HG03432 (cell line): Measurements from ENCODE around the gene FBXO5.
"Not testable (repeated sequence)": the region's sequence is repeated elsewhere in the genome, so short reads cannot be mapped to it uniquely, and the experiment has no call there.

Experiments used
- ATAC-seq: cut with Tn5 transposase; IDR thresholded peaks from one replicate; pipeline ENCODE4 v1.9.1; 2021; ENCODE audit warnings: mild to moderate bottlenecking, moderate library complexity; ENCODE audit not compliant: unreplicated experiment

Gene FBXO5

DNA sequence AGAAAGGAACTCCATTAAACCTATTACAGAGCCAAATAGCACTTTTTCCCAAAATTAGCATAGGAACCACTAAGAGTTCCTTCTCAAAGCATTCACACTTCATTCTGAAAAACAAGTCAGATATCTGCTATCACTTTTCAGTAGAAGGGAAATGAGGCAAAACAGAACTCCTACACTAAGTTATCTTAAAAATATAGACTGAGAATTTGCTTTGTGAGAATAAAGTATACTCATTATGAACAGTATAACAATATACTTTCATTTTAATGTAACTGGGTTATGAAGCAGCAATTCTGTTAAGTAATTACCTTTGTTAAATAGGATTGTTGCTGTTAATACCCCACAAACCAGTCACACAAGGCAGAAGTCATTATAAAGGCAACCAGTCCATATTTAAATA lies 11.0 kb upstream of the FBXO5 start:
- no peak for ATAC-seq

- ATAC-seq: no peak
Observed at GRCh38 chr6:152993431-152993830, 10.6 kb upstream of the FBXO5 start.

GRCh38 chr6:152986978-152987377 lies 4.1 kb upstream of the FBXO5 start:
- ATAC-seq: no peak

- not testable (repeated sequence) for ATAC-seq
Observed at GRCh38 chr6:152985300-152985699, 2.5 kb upstream of the FBXO5 start.

- ATAC-seq: peak; percentile 29
Observed at GRCh38 chr6:152984513-152984872, 1.7 kb upstream of the FBXO5 start.

DNA sequence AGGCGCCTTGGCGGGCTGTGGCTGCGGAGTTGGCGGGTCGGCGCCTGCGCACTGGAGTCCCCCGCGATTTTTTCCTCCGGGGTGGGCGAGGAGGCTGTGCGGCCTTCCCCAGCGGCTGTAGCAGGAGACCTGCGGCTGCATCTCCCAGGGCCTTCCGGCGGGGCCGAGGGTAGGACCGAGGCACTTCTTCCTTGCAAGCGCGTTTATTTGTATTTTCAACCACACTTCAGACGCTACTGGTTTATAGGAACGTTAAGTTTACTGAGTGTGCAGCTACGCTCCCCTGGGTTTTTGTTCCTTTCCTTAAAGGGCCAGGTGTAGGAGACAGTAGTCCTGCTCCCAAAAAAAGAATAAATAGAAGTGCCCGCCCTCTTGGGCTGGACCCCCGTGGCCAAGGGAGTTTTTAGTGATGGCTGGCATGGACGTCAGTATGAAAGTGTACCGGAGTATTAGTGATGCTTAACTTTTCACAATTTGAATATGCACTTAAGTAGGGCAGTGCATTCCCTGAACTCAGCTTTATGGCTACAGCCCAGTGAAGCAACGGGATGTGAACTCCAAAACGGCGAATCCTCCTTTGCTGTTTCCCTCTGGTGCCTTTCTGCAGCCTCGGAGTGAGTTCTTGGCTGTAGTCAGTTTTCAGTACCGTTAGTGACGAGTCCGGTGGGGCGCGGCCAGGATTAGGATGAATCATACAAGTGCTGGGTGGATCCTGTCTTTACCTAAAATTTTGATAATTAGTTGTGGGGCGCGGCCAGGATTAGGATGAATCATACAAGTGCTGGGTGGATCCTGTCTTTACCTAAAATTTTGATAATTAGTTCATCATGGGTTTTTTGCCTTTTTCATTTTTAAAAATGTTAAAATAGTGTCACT lies 1.0 kb upstream of the FBXO5 start:
- peak; percentile 22 for ATAC-seq

DNA sequence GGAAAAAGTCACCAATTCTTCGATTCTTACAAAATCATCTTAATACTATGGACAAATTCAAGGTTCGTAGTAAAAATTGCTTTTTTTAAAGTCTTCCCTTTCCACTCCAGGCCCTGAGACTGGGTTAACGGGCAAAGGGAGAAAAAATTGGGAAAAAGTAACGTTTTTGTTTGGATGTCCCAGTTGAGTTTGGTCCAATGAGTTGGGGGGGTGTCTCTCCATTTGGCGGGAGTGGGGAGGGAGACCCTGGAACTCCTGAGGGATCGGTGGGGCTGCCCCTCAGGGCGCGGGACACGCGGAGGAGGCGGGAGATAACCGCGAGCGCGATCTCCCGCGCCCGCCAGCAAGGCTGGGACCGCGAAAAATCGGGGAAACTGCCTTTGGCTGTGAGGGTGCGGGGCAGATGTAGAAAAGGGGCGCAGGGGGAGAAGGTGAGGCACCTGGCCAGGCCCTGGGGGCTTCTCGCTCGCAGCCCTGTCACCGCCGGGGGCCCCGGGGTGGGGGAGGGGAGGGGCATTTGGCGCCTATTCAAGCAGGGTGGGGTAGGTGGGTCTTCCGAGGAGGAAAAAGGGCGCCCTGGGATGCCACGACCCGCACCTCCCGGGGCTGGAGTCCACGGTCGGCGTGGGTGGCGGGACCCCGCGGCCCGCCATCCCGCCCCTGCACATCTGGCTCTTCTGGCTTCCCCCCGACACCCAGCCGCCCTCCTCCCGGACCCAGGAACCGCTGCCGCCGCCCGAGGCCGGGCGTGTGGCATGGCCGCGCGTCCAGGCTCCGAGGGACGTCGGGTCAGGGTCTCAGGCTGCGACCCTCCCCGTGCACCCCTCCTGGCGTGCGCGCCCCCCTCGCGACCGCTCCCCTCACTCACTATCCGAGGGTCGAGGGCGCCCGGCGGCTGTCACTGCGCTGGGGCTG lies 595 bp downstream of the FBXO5 start:
- ATAC-seq: peak; percentile 1

GRCh38 chr6:152981219-152981618 lies 1.6 kb downstream of the FBXO5 start:
- ATAC-seq: no peak

DNA sequence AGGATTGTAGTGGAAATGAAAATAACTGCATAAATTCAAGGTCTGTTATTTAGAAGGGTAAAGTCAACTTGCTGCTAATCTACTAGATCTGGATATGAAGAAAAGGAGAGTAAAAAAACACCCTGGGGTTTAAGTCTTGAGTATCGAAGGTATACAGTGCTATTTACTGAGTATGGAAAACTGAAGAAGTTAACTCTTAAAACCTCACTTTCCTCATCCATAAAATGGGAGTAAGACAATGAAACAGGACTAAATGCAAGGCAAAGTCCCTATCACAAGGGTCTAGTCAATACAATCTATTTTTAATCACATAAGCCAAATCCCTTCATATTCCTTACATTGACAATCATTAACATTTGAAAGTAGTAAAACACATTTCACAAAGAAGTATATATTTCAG lies 2.2 kb downstream of the FBXO5 start:
- no peak for ATAC-seq

DNA sequence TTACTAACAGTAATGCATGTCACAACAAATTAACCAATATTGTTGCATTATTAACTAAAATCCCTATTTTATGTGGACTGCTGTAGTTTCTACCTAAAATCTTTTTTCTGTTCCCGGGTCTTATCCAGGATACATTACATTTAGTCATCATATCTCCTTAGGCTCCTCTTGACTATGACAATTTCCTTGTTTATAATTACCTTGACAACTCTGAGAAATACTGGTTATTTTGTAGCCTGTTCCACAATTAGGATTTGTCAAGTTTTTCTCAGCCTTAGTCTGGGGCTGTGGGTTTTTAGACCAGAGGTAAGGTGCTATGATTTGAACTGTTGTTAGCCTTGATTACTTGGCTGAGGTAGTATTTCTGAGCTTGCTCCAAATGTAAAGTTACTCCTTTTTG lies 3.7 kb downstream of the FBXO5 start:
- ATAC-seq: no peak

DNA sequence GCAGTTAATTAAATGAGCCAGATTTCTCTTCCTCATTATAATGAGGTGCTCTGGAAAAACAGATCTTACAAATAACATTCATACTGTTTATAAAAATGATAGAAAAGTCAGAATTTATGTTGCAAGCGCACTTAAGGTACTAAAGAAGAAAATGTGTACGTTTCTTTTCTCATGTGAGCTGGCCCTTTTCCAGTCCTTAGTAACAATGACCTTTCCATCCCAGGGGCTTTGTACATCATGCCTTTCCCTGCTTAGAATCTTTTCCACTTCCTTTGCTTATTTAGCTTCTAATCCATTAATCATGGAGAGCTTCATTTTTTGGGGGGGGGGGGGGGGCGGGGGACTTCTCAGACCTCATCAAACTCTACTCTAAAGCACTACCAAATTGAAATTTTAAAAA lies 4.8 kb downstream of the FBXO5 start:
- ATAC-seq: no peak

DNA sequence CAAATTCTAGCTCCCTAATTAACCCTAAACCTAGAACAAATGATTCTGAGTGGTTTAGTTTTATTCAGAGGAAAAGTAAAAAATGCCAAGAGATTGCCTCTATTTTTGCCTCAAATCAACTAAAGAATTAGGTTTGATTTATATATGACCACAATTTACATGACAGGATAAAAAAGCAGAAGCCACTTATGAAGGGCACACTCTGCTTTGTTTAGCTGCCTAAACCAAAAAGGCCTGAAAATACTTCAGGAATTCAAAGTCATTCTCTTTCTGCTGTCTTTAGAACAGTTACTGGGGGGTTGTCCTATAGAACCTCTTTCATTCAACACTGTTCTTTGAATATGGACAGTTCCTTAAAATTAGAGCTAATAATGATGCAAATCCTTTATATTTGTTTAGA lies 5.3 kb downstream of the FBXO5 start:
- ATAC-seq: no peak

DNA sequence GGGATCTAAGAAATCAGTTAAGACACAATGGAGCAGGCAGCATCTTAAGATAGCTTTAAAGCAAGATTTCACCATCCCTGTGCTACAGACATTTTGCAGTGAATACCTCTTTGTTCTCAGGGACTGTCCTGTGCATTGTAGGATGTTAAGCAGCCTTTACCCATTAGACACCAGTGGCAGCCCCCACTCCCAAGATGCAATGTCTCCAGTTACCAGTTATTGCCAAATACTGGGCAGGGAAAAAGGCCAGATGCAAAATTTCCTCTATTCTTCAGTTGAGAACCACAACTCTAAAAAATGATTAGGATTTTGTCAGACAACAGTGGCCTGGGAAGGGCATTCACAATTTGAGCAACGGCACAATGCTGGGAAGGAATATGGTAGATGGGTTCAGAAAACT lies 6.1 kb downstream of the FBXO5 start:
- ATAC-seq: no peak

DNA sequence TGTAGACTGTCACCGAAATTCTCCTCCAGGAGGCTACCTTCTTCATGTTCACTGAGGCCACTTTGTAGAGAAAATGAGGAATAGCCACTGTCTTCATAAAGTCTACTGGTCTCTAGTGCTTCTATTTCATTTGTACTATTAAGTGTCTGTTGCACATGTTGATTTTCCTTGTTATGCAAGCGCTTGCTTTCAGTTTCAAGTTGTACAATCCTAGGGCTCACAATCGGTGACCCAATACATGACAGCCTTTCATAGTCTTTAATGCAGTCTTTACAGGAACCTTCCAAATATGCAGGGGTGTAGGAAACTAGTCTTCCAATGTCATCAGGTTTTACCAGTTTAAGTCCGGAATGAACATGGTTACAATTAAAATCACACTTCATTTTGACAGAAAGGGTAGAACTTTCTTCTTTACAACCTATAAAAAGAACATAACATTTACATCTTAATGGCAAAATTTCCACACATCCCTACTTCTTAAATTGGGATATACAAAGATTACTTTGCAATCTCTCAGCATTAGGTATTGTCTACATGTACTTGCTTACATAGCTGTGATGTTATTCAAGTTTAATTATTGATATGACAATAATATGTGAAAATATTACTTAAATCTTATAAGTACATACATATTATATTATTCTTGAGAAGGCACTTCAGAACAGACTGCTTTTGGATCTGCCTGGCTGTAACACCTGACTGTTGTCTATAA lies 7.5 kb downstream of the FBXO5 start:
- peak; percentile 47 for ATAC-seq

DNA sequence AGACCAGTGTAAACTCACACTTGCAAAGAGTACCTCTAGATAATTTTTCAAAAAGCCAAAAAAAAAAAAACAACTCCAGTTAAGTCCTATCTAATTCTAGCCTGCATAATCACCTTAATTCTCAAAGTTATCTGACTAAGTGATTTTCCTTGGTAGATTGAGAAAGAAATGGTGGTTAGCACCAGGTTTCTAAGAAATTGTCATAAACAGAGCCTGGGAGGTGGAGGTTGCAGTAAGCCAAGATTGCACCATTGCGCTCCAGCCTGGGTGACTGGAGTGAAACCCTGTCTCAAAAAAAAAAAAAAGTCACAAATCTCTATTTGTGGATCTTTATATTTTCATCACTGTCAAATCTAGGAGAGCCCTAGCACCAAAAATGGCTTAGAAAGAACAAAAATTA lies 8.9 kb downstream of the FBXO5 start:
- ATAC-seq: no peak

- ATAC-seq: no peak
Observed at GRCh38 chr6:152969688-152970418, 13.0 kb downstream of the FBXO5 start.

GRCh38 chr6:152966168-152966894 lies 16.5 kb downstream of the FBXO5 start:
- not testable (repeated sequence) for ATAC-seq

GRCh38 chr6:152959333-152959732 lies 23.5 kb downstream of the FBXO5 start:
- ATAC-seq: no peak

DNA sequence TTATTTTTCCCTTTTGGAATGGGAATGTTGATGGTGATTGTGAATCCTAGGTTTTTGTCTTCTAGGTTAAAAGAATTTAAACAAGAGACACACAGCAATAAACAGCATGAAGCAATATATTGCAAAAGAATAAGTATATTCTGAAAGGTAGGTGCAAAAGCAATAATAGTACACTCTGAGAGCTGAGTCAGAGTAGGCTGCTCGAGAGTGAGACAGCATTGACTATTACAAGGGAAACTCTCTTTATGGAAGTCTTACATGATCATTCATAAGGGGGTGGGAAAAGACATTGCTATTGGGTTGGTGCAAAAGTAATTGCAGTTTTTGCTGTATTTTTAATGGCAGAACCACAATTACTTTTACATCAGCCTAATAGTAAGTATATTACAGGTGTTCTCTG lies 25.0 kb downstream of the FBXO5 start:
- ATAC-seq: no peak

GRCh38 chr6:152954443-152954842 lies 28.4 kb downstream of the FBXO5 start:
- no peak for ATAC-seq
